ENCODE results near the gene NCKIPSD.
"Not testable (repeated sequence)": the region's sequence is repeated elsewhere in the genome, so short reads cannot be mapped to it uniquely, and the experiment has no call there.

NCKIPSD gene

GRCh38 chr3:48685603-48686511, at the start of gene NCKIPSD:
NCKIPSD (minus strand) TSS chr3:48685915; CDS start chr3:48685807, 108 bp downstream.
- DNase-seq (ENCODE audit: low read depth) = peak; percentile 86

GRCh38 chr3:48735075-48735767, 49.5 kb upstream of the NCKIPSD start:
- not testable (repeated sequence) for DNase-seq (ENCODE audit: low read depth)

DNA sequence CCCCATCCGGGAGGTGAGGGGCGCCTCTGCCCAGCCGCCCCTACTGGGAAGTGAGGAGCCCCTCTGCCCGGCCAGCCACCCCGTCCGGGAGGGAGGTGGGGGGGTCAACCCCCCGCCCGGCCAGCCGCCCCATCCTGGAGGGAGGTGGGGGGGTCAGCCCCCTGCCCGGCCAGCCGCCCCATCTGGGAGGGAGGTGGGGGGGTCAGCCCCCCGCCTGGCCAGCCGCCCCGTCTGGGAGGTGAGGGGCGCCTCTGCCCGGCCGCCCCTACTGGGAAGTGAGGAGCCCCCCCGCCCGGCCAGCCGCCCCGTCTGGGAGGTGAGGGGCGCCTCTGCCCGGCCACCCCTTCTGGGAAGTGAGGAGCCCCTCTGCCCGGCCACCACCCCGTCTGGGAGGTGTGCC, 48.8 kb upstream of the NCKIPSD start:
- DNase-seq (ENCODE audit: low read depth) = not testable (repeated sequence)

DNA sequence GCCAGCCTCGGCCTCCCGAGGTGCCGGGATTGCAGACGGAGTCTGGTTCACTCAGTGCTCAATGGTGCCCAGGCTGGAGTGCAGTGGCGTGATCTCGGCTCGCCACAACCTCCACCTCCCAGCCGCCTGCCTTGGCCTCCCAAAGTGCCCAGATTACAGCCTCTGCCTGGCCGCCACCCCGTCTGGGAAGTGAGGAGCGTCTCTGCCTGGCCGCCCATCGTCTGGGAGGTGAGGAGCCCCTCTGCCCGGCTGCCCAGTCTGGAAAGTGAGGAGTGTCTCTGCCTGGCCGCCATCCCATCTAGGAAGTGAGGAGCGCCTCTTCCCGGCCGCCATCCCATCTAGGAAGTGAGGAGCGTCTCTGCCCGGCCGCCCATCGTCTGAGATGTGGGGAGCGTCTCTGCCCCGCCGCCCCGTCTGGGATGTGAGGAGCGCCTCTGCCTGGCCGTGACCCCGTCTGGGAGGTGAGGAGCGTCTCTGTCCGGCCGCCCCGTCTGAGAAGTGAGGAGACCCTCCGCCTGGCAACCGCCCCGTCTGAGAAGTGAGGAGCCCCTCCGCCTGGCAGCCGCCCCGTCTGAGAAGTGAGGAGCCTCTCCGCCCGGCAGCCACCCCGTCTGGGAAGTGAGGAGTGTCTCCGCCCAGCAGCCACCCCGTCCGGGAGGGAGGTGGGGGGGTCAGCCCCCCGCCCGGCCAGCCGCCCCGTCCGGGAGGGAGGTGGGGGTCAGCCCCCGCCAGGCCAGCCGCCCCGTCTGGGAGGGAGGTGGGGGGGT, 48.2 kb upstream of the NCKIPSD start:
- DNase-seq (ENCODE audit: low read depth) = not testable (repeated sequence)

- no peak for DNase-seq (ENCODE audit: low read depth)
These were observed 41.8 kb upstream of the NCKIPSD start for GRCh38 chr3:48727511-48727910.

DNA sequence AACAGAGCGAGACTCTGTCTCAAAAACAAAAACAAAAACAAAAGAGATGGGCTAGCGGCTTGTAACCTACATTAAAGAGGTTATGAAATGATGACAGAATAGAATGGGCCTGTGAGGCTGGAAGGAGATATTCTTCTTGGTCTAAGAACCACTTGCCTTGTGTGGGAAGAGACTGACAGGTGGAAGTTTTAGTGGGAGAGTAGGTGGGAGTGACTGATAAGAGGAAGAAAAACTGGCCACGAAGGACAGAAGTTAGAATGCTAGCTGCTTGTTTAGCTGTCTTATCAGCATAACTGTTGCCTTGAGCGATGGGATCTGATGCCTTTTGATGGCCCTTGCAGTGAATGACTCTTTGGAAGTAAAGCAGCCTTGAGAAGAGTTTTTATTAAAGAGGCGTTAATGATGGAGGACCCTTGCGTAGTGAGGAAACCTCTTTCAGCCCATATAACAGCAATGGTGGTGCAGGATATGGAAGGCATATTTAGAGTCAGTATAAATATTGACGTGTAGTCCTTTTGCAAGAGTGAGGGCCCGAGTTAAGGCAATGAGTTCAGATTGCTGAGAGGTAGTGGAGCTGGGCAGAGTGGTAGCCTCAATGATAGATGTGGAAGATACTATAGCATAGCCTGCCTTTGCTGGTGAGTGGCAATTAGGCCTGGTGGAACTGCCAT, 39.6 kb upstream of the NCKIPSD start:
- DNase-seq (ENCODE audit: low read depth) = not testable (repeated sequence)

DNA sequence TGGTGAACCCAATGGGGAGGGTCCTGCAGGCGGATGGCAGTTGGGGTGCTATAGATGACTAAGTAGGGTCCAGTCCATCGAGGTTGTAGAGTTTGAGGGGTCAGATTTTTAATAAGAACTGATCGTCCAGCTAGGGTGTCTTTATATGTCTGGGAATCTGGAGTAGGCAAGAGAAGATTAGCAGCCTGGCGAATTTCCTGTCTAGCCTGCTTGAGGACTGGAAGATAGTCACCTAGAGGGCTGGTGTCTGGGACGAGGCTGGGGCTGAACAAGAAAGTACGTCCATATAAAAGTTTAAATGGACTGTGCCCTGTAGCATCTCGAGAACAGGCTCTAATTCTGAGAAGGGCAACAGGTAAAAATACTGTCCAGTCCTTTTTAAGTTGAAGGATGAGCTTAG, 38.0 kb upstream of the NCKIPSD start:
- DNase-seq (ENCODE audit: low read depth) = no peak

DNA sequence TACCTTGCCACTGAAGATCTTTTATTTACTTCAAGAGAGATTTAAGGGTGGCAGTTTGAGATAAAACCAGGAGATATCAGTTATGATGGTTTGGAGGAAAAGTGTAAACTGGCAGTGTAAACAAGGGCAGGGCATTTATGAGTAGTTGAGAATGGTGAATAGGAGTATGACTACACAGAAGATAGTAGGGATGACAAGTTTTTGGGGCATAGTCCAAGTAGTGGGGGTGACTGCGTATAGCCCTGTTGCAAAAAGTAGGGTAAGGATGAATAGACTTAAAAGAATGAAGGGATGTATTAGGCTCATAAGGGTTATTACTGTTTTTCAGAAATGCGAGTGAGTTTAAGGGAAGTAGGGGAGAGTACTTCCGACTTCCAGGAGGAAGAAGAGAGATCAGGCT, 37.6 kb upstream of the NCKIPSD start:
- not testable (repeated sequence) for DNase-seq (ENCODE audit: low read depth)

DNA sequence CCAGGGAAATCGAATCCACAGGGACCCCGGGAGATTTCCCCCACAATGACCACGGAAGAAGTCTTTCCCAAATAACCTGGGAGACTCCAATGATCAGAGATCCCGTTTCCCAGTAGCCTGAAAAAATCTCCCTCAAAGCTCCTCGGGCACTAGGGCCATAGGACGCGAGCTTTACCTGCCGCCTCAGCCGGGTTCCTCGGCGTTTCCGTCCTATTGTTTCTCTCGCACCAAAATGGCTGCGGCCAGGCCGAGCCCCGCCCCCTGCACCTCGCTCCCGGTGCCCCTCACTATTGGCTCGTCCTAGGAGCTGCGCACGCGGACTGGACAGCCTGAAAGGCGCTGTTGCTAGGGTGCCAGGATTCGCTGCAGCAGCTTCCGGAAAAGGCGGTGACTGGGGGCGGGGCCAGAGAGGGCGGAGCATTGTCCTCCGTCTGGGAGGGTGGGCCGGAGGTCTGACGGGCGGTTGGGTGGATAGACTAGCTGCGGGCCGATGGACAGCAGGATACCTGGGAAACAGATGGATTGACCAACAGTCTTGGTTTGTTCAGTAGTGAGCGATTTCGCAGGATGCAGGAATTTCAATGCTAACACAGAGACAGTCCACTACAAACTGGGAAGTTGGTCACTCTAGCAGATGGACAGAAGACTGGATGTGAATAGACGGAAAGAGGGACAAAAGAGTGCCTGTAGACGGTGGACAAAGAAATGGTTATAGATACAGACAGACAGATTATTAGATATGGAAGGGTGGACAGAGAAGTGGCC, 31.4 kb upstream of the NCKIPSD start, which contains the start of gene IP6K2:
Gene IP6K2 (minus strand): TSS at position 240 of the 765 bp plus-strand sequence. CDS start 21,930 bp downstream, outside the sequence.
- DNase-seq (ENCODE audit: low read depth) = peak; percentile 97

DNA sequence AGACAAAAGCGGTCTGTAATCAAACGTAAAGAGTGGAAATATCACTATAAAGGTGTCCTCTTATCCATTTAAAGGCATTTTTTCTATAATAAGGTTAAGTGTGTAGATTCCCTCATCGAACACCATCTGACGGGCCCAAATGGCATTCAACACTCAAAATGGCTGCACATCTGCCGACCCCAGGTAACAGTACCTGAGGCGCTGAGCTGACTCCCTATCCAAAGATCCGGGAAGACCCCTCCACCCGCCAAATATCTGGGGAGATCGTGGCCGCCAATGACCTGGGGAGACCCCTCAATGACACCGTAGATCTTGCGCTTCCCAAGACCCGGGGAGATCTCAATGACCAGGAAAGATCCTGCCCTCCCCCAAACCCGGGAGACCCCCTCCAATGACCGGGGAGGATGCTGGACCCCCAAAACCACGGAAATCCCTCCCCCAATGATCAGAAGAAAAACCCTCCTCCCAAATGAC, 30.8 kb upstream of the NCKIPSD start:
- no peak for DNase-seq (ENCODE audit: low read depth)

DNA sequence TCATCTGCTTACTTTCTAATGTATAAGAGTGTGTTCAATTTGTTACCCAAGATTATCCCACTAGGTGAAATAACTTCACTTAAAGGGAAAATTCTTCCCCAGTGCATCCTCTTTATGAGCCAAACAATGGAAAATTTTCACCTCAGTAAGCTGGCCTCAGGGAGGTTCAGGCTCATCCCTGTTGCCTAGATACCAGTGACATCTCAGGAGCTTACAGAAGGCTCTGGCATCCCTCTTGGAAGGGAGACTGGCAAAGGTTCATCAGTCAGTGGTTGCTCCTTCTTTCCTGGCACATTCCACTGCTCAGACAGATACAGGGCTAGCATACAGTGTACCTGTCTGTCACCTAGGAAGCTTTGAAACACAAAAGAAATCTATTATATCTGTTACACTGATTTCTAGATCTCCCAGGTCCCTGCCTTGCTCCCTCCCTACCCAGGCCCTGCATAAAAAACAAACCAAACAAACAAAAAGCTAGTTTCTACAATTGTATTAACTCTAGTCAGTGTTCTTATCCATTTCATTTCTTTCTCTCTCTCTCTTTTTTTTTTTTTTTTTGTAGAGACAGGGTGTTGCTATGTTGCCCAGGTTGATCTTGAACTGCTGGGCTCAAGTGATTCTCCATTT, 29.6 kb upstream of the NCKIPSD start:
- no peak for DNase-seq (ENCODE audit: low read depth)

DNA sequence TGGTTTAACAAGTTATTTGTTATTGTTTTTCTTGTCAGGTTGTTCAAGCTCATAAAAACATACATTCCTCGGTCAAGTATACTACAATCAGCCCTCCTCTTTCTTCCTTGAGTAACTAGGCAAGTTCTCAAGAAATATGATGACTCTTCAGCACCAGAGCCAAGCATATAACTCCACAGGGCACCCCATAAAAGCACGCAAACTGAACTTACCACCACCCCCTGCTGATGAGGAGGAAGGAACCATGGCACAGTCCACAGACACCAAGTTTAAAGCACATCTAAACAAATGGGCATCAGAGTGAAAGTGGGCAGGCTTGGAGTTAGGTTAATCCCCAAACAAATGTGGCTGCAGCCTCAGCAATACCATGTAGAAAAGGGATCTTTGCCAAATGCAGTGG, 26.0 kb upstream of the NCKIPSD start:
- no peak for DNase-seq (ENCODE audit: low read depth)

- no peak for DNase-seq (ENCODE audit: low read depth)
These were observed 23.3 kb upstream of the NCKIPSD start for GRCh38 chr3:48709051-48709461.

GRCh38 chr3:48708481-48708889, 22.8 kb upstream of the NCKIPSD start:
- no peak for DNase-seq (ENCODE audit: low read depth)

DNA sequence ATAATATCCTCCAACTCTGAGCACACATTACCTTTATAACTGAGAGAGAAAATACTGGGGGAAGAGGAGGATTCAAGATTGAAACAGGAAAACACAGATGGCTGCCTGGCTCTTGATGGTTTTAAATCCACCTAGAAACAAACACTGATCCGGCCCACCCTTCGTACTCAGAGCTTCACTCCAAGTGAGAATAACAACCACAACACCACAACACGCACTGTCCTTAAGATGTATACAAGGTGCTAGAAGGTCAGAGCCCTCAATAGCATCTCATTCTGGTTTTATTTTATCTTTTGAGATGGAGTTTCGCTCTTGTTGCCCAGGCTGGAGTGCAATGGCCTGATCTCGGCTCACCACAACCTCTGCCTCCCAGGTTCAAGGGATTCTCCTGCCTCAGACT, 21.4 kb upstream of the NCKIPSD start:
- DNase-seq (ENCODE audit: low read depth) = no peak

DNA sequence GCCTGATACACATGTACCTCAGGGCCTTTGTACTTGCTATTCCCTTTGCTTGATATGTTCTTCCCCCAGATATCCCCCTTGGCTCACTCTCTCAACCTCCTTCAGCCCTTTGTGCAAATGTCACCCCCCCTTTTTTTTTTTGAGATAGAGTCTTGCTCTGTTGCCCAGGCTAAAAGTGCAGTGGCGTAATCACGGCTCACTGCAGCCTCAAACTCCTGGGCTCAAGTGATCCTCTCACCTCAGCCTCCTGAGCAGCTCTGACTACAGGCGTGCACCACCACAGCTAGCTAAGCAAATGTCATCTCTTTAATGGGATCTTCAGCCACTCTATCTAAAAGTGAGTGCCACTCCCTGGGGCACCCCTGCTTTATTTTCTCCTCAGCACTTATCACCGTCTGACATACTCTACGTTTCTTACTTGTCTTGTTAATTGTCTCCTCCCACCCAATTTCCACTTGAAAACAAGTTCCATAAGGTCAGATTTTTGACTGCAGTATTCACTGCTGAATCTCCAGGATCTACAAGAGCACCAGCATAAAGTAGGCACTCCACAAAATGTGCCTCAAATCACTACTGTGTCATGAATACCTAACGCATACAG, 16.7 kb upstream of the NCKIPSD start:
- DNase-seq (ENCODE audit: low read depth) = no peak

DNA sequence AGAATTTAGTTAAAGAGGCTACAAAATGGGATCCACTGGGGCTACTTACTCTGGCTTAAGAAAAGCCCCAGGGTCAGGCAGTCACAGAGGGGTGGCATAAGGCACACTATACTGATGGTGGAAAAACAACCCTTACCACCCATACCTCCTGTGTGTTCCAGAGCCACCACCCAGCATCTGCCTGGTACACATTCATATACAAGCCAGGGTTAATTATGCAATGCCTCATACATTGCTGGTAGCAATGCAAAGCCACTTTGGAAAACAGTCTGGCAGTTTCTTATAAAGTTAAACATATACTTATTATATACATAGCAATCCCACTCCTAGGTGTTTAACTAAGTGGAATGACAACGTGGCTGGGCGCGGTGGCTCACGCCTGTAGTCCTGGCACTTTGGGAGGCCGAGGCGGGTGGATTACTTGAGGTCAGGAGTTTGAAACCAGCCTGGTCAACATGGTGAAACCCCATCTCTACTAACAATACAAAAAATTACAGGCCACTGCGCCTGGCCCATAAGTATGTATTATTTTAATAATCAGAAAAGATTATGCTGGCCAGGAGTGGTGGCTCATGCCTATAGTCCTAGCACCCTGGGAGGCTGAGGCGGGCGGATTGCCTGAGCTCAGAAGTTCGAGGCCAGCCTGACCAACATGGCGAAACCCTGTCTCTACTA, 15.2 kb upstream of the NCKIPSD start:
- DNase-seq (ENCODE audit: low read depth) = no peak

DNA sequence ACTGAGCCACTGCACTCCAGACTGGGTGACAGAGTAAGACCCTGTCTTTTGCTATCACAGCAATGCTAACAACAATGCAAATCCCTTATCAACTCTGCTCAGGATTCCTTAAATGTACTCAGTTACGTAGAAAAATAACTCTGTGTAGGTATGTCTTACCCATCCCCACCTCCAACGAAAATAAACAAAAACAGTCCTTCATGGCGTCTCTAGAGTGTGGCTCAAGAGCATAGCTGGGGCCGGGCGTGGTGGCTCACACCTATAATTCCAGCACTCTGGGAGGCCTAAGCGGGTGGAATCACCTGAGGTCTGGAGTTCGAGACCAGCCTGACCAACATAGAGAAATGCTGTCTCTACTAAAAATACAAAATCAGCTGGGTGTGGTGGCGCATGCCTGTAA, 13.2 kb upstream of the NCKIPSD start:
- no peak for DNase-seq (ENCODE audit: low read depth)

DNA sequence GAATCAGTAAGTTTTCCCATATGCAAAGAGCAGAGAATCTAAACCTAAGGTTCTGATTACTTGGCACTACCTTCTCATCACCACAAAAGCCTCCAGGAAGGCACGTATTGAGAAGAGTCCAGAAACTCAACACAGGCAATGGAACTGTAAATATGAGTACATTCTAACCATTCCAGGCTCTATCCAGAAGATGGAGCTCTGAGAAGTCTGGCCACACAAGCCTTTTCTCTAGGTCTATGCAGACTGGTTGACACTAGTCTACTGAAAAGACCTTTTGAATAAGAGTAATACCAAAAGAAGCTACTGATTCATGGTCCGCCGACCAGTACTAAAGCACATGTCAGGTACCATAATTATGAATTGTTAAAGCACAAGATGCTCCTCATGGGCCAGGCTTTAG, 12.2 kb upstream of the NCKIPSD start:
- no peak for DNase-seq (ENCODE audit: low read depth)

Data from stimulated activated CD8-positive, alpha-beta memory T cell treated with anti-CD3 and anti-CD28 coated beads, Interleukin-12 subunit alpha, Interleukin-12 subunit beta, amount 100 ng/mL, for 4 hours (primary cell).